SK-N-MC (cell line): ENCODE results near the gene HEBP1.

ENCODE experiments used
- EZH2 ChIP-seq: fragments of 200-600 bp; sonication (generic); IDR thresholded peaks from one replicate; pipeline ENCODE4 v1.6.1; 2017; ENCODE audit warnings: antibody characterized with exemption
- FOXP2 ChIP-seq: optimal IDR thresholded peaks from 2 replicates; pipeline ENCODE3; 2011; ENCODE audit warnings: mild to moderate bottlenecking, moderate library complexity; ENCODE audit not compliant: insufficient read depth; ENCODE audit errors: extremely low read length, control extremely low read depth
- POLR2AphosphoS5 ChIP-seq: IDR thresholded peaks from 2 replicates; pipeline ENCODE4 v1.6.1; 2012; ENCODE audit warnings: mild to moderate bottlenecking, low read depth, low read length, borderline replicate concordance

DNA sequence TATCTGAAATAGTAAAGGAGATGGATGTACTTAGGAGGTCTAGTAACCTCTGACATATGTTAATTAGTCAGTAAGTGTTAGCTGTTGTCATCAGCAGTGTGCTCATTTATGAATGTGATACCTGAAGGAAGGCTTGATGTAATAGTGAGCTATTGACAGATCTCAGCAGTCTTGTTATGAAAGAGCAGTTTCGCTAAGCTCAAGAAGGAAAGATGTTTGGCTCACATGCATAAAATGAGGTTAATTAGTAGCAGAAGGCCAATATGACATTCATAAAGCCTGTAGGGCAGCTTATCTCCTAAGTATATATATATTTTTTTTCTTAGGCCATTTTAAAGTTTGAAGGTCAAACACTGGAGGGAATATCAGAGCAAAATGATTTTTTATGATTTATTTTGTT, 46.9 kb upstream of the HEBP1 start:
- TF ChIP-seq POLR2AphosphoS5 (no peak), EZH2 (no peak), FOXP2 (no peak)
